ENCODE data around the gene PRKAR1A.

- TF ChIP-seq CTCF (conservative IDR thresholded peaks at IDR 0.05; ENCODE audit: low read length) (no peak), EZH2phosphoT487 (IDR thresholded peaks at IDR 0.05; ENCODE audit: borderline replicate concordance, low read depth, low read length) (no peak)
Observed at GRCh38 chr17:68470961-68471360, 41.3 kb upstream of the PRKAR1A start.

Data from OCI-LY7 (cell line).